Ishikawa (cell line): ENCODE measurements around the gene OR2J3.
A peak's percentile ranks its signal among the peaks of the same experiment; 100 is the strongest.

ENCODE experiments used
- CEBPB ChIP-seq: IDR thresholded peaks from 2 replicates; pipeline ENCODE4 v1.6.1; 2012
- CREB1 ChIP-seq: IDR thresholded peaks from 2 replicates; pipeline ENCODE4 v1.6.1; 2012; ENCODE audit warnings: low read depth
- EGR1 ChIP-seq: IDR thresholded peaks from 2 replicates; pipeline ENCODE4 v1.6.1; 2012
- EP300 ChIP-seq: IDR thresholded peaks from 2 replicates; pipeline ENCODE4 v1.6.1; 2012; ENCODE audit warnings: borderline replicate concordance
- FOXM1 ChIP-seq: IDR thresholded peaks from 2 replicates; pipeline ENCODE4 v1.6.1; 2012; ENCODE audit warnings: low read depth, borderline replicate concordance
- NFIC ChIP-seq: IDR thresholded peaks from 2 replicates; pipeline ENCODE4 v1.6.1; 2012
- RAD21 ChIP-seq: IDR thresholded peaks from 2 replicates; pipeline ENCODE4 v1.6.1; 2012; ENCODE audit warnings: low read depth
- TAF1 ChIP-seq: IDR thresholded peaks from 2 replicates; pipeline ENCODE4 v1.6.1; 2012; ENCODE audit warnings: low read depth, mild to moderate bottlenecking
- TCF12 ChIP-seq: IDR thresholded peaks from 2 replicates; pipeline ENCODE4 v1.6.1; 2012; ENCODE audit warnings: low read depth
- TEAD4 ChIP-seq: IDR thresholded peaks from 2 replicates; pipeline ENCODE4 v1.6.1; 2012
- YY1 ChIP-seq: IDR thresholded peaks from 2 replicates; pipeline ENCODE4 v1.6.1; 2012; ENCODE audit warnings: low read depth
- ZBTB7A ChIP-seq: IDR thresholded peaks from 2 replicates; pipeline ENCODE4 v1.6.1; 2012; ENCODE audit warnings: low read depth
- TF ChIP-seq, protein P1 (sequence below): IDR thresholded peaks from 2 replicates; pipeline ENCODE4 v1.6.1; 2012
- TF ChIP-seq, protein P2 (sequence below): IDR thresholded peaks from 2 replicates; pipeline ENCODE4 v1.6.1; 2012; ENCODE audit warnings: low read depth, mild to moderate bottlenecking
- TF ChIP-seq, protein P3 (sequence below): IDR thresholded peaks from 2 replicates; pipeline ENCODE4 v1.6.1; 2012

The OR2J3 gene

DNA sequence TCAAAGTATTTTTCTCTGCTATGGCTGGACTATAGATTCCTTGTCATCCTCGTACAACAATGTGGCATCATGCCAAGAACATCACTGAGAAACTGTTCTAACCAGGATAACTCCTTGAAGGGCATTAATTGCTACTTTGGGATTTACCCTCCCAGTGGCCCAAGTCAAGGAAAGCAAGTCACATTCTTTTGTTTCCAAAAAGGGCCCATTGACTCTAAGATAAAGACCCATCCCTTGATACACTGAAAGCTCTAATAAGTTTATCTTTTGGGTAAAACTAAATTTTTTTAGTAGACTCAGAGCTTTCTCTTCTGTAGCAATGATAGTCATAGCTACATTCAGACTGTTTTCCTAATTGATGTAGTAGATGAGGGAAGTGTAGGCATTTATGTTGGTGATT, at the start of gene OR2J3:
TSS of gene OR2J3 (plus strand) at position 301 of the 400 bp plus-strand sequence. CDS start 3,833 bp downstream, outside the sequence.
- TF ChIP-seq CEBPB: no peak
- TF ChIP-seq NFIC: no peak
- no peak for TF ChIP-seq EGR1
- no peak for TF ChIP-seq CREB1
- no peak for TF ChIP-seq RAD21
- no peak for TF ChIP-seq TEAD4
- TF ChIP-seq EP300: no peak
- TF ChIP-seq ZBTB7A: no peak

DNA sequence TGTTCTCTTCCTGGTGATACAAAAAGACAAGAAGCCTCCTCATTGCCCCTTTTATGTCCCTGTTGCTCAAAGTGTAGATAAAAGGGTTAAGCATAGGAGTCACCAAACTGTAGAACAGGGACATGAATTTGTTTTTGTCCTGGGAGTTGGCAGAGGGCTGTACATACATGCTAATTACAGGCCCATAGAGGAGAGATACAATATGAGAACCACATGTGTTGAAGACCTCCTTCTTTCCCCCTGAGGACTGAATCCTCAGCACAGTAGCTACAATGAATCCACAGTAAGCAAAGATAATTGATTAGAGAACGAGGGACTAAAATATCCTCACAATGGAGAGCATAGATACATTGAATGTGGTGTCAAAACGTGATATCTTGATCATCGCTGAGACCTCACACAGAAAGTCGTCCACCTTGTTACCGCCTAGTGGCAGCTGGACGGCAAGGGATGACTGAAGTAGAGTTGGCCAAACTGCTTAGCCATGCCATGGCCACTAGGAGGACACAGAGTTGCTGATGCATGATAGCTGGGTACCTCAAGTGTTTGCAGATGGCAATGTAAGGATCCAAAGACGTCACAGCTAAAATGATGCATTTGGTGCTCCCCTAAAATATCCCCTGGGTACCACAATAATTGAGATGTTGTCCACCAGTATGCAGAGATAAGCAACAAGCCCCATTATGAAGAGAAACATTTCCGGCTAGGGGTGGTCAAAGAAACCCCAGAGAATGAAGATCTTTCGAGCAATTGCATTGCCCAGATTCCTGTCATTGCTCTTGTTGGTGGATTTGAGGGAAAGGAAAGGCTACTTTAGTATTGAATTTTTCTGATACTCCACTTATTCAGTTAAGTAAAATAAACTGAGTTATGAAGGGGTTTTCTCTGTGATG, 35.8 kb upstream of the OR2J3 start:
- TF ChIP-seq RAD21: peak; percentile 48
- TF ChIP-seq TEAD4: no peak
- TF ChIP-seq, protein P1, sequence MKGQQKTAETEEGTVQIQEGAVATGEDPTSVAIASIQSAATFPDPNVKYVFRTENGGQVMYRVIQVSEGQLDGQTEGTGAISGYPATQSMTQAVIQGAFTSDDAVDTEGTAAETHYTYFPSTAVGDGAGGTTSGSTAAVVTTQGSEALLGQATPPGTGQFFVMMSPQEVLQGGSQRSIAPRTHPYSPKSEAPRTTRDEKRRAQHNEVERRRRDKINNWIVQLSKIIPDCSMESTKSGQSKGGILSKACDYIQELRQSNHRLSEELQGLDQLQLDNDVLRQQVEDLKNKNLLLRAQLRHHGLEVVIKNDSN: no peak

DNA sequence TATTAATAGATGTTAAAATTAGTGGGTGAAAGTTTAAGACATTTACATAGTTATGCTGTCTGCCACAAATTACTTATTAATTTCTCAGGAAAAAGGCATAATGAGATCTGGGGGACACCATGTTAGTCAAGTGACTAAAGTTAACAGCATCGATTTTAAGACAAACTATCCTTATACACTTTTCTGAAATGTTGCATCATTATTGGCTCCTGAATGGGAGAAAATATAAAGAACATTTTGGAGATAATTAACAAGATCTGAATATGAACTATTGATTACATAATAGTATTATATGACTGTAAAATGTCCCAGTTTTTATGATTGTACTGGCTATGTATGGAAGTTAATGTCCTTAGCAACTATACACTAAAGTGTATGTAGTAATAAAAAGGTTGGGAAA, 28.7 kb upstream of the OR2J3 start:
- TF ChIP-seq NFIC (no peak), EGR1 (no peak), ZBTB7A (no peak), FOXM1 (no peak), TCF12 (no peak), CREB1 (no peak), RAD21 (no peak), TEAD4 (no peak)
- TF ChIP-seq, protein P1: no peak
- TF ChIP-seq, protein P2, sequence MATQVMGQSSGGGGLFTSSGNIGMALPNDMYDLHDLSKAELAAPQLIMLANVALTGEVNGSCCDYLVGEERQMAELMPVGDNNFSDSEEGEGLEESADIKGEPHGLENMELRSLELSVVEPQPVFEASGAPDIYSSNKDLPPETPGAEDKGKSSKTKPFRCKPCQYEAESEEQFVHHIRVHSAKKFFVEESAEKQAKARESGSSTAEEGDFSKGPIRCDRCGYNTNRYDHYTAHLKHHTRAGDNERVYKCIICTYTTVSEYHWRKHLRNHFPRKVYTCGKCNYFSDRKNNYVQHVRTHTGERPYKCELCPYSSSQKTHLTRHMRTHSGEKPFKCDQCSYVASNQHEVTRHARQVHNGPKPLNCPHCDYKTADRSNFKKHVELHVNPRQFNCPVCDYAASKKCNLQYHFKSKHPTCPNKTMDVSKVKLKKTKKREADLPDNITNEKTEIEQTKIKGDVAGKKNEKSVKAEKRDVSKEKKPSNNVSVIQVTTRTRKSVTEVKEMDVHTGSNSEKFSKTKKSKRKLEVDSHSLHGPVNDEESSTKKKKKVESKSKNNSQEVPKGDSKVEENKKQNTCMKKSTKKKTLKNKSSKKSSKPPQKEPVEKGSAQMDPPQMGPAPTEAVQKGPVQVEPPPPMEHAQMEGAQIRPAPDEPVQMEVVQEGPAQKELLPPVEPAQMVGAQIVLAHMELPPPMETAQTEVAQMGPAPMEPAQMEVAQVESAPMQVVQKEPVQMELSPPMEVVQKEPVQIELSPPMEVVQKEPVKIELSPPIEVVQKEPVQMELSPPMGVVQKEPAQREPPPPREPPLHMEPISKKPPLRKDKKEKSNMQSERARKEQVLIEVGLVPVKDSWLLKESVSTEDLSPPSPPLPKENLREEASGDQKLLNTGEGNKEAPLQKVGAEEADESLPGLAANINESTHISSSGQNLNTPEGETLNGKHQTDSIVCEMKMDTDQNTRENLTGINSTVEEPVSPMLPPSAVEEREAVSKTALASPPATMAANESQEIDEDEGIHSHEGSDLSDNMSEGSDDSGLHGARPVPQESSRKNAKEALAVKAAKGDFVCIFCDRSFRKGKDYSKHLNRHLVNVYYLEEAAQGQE: no peak

DNA sequence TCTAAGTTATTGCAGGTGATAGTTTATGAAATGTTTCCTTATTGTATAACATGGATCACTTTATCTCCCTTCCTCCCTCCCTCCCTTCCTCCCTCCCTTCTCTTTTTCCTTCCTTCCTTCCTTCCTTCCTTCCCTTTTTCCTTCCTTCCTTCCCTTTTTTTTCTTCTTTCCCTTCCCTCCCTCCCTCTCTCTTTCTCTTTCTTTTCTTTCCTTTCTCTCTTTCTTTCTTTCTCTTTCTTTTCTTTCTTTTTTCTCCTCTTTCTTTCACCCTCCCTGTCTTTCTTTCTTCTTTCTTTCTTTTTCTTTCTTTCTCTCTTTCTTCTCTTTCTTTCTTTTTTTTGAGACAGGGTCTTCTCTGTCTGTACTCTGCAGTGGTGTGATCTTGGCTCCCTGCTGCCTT, 26.5 kb upstream of the OR2J3 start:
- no peak for TF ChIP-seq NFIC

DNA sequence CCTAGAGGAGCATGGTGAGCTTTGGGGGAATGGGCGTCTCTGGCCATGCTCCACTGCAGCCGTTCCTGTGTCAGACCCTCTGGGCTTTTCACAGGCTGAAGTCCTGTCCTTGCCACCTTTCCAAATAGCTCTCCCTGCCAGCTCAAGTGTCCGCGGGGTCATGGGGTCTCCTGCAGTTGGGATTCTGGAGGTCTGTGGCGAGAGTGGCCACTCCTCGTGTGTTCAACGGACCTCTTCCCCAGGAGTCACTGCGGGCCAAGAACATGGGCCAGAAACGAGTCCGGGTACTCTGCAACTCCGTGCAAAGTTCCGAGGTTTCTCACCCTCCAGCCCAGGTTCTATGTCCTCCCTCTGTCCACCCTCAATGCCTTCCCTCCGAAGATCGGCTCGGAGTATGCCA, 25.4 kb upstream of the OR2J3 start:
- TF ChIP-seq NFIC (no peak), TEAD4 (no peak), CREB1 (no peak), TAF1 (no peak), CEBPB (no peak), RAD21 (no peak), TCF12 (no peak)

DNA sequence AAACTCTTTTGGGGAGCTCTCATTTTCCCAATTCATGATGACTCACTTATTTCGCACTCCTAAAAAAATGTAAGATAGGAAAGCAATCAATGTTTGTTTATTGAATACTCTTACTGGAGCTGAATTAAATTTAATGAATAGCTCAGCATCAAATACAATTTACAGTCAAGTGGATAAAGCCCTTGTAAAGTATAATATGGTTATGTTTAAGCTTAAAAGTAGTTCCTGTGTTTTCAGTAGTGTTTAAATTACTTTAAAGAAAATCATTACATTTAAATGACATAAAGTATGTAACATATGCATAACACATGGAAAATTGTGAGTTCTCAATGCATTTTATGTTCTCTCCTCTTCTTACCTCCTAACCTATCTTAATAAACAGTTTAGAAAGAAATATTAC, 20.6 kb upstream of the OR2J3 start, which contains the start of gene OR2B3:
TSS of gene OR2B3 (minus strand) at position 101 of the 400 bp plus-strand sequence. CDS start at position 36, 65 bp downstream.
- TF ChIP-seq CREB1: no peak
- no peak for TF ChIP-seq TCF12
- no peak for TF ChIP-seq RAD21
- TF ChIP-seq, protein P2: no peak
- no peak for TF ChIP-seq FOXM1
- TF ChIP-seq, protein P3, sequence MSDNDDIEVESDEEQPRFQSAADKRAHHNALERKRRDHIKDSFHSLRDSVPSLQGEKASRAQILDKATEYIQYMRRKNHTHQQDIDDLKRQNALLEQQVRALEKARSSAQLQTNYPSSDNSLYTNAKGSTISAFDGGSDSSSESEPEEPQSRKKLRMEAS: no peak
- TF ChIP-seq TAF1: no peak
- no peak for TF ChIP-seq EGR1
- TF ChIP-seq TEAD4: no peak
- no peak for TF ChIP-seq YY1
- TF ChIP-seq CEBPB: no peak
- TF ChIP-seq NFIC: no peak
- TF ChIP-seq ZBTB7A: no peak
- TF ChIP-seq, protein P1: no peak
- TF ChIP-seq EP300: no peak
